Endometrial microvascular endothelial cells (primary cell): ENCODE data around the gene AZIN2. TPM values are rescaled to one million over a fixed set of nuclear protein-coding genes. Genes with fewer than 3 reads are reported as not detected.

Source experiments
- in situ Hi-C: cut with HindIII; loops from 2 replicates; pipeline ENCODE4 v1.10.0; 2017; ENCODE audit warnings: low sequenced_read_pairs, low pct_unique_long_range_greater_than_20kb; ENCODE audit errors: inconsistent ontology term
- total RNA-seq: library from RNA; depleted of rRNA; stranded (reverse); fragments of >200 nt; gene quantifications from one replicate; pipeline ENCODE4 v1.2.3, GENCODE V29; 2015; ENCODE audit errors: inconsistent ontology term

Gene AZIN2
- total RNA-seq, 1 donor from 2014 or later, result not detected

- in situ Hi-C loops, result no loop called here
These were observed 61.6 kb downstream of the AZIN2 start for GRCh38 chr1:33142483-33143064.

GRCh38 chr1:33143176-33143575, 62.2 kb downstream of the AZIN2 start:
- in situ Hi-C loops, result no loop called here

GRCh38 chr1:33143698-33144097, 62.7 kb downstream of the AZIN2 start:
- in situ Hi-C loops, result no loop called here

- in situ Hi-C loops, result no loop called here
These were observed 65.0 kb downstream of the AZIN2 start for GRCh38 chr1:33146003-33146402.

- in situ Hi-C loops, result no loop called here
These were observed 66.5 kb downstream of the AZIN2 start for GRCh38 chr1:33147275-33147996.

GRCh38 chr1:33147997-33148314, 67.0 kb downstream of the AZIN2 start:
- in situ Hi-C loops, result no loop called here

GRCh38 chr1:33148615-33149014, 67.7 kb downstream of the AZIN2 start:
- in situ Hi-C loops, result no loop called here

- in situ Hi-C loops, result no loop called here
These were observed 68.7 kb downstream of the AZIN2 start for GRCh38 chr1:33149453-33150190.

GRCh38 chr1:33150522-33150921, 69.6 kb downstream of the AZIN2 start:
- in situ Hi-C loops, result no loop called here

- in situ Hi-C loops, result no loop called here
These were observed 70.2 kb downstream of the AZIN2 start for GRCh38 chr1:33151116-33151515.

GRCh38 chr1:33152685-33153432, 71.9 kb downstream of the AZIN2 start:
- in situ Hi-C loops, result no loop called here

- in situ Hi-C loops, result no loop called here
These were observed 72.7 kb downstream of the AZIN2 start for GRCh38 chr1:33153650-33154049.

- in situ Hi-C loops, result no loop called here
These were observed 75.1 kb downstream of the AZIN2 start for GRCh38 chr1:33155877-33156538.

GRCh38 chr1:33157131-33157530, 76.2 kb downstream of the AZIN2 start:
- in situ Hi-C loops, result no loop called here

GRCh38 chr1:33158366-33158765, 77.4 kb downstream of the AZIN2 start:
- in situ Hi-C loops, result no loop called here

GRCh38 chr1:33159577-33159976, 78.6 kb downstream of the AZIN2 start:
- in situ Hi-C loops, result no loop called here

- in situ Hi-C loops, result no loop called here
These were observed 80.2 kb downstream of the AZIN2 start for GRCh38 chr1:33161061-33161681.

- in situ Hi-C loops, result no loop called here
These were observed 81.2 kb downstream of the AZIN2 start for GRCh38 chr1:33162141-33162540.
